ENCODE data around the gene UBE2R2.
"Not testable (repeated sequence)": the region's sequence is repeated elsewhere in the genome, so short reads cannot be mapped to it uniquely, and the experiment has no call there.

DNA sequence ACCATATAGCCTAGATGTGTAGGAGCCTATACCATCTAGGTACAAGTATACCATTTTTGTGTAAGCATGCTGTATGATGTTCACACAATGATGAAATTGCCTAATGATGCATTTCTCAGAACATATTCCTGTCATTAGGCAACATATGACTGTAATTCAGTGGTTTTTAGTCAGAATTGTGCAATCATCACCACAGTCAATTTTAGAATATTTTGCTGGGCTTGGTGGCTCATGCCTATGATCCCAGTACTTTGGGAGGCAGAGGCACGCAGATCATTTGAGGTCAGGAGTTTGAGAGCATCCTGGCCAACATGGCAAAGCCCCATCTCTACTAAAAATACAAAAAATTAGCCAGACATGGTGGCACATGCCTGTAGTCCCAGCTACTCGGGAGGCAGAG, 19.3 kb downstream of the UBE2R2 start:
- not testable (repeated sequence) for TF ChIP-seq POLR2A (IDR thresholded peaks at IDR 0.05; ENCODE audit: low read depth, low read length); POLR2AphosphoS5 (IDR thresholded peaks at IDR 0.05; ENCODE audit: low read depth, low read length); TAF1 (IDR thresholded peaks at IDR 0.05; ENCODE audit: borderline replicate concordance, low read depth, low read length)
